Choroid plexus epithelial cell (primary cell): ENCODE results near the gene FAM161A.
"Not testable (repeated sequence)": the region's sequence is repeated elsewhere in the genome, so short reads cannot be mapped to it uniquely, and the experiment has no call there.

ENCODE experiments used
- DNase-seq: peaks from one replicate; pipeline ENCODE4 v3.0.0-alpha.2; 2010; ENCODE audit warnings: low read depth
- H3K4me3 ChIP-seq: 2 replicates; pipeline ENCODE4 v1.5.1; 2011; ENCODE audit warnings: low read depth, mild to moderate bottlenecking, control low read depth, low read length, moderate library complexity
- CTCF ChIP-seq: conservative IDR thresholded peaks from 2 replicates; pipeline ENCODE4 v1.5.1; 2011; ENCODE audit warnings: low read depth, mild to moderate bottlenecking, control low read depth, inconsistent platforms, low read length, moderate library complexity

The FAM161A gene

GRCh38 chr2:61885896-61886603 is 32.2 kb upstream of the FAM161A start:
- TF ChIP-seq CTCF = no peak
- no peak for DNase-seq
- H3K4me3 ChIP-seq = no peak overlapping the region

GRCh38 chr2:61882850-61883249 is 29.0 kb upstream of the FAM161A start:
- no peak for TF ChIP-seq CTCF
- DNase-seq = no peak
- H3K4me3 ChIP-seq = no peak overlapping the region

- not testable (repeated sequence) for DNase-seq, H3K4me3 ChIP-seq
These were observed 25.5 kb upstream of the FAM161A start for GRCh38 chr2:61879351-61879750.

GRCh38 chr2:61878761-61879160 is 24.9 kb upstream of the FAM161A start:
- no peak for DNase-seq
- no peak overlapping the region for H3K4me3 ChIP-seq
- TF ChIP-seq CTCF = no peak

GRCh38 chr2:61877571-61878245 is 23.8 kb upstream of the FAM161A start:
- DNase-seq = no peak
- H3K4me3 ChIP-seq = no peak overlapping the region
- no peak for TF ChIP-seq CTCF

GRCh38 chr2:61876400-61876799 is 22.5 kb upstream of the FAM161A start:
- H3K4me3 ChIP-seq = no peak overlapping the region
- no peak for TF ChIP-seq CTCF
- DNase-seq = no peak

GRCh38 chr2:61866482-61867089 is 12.7 kb upstream of the FAM161A start:
- DNase-seq, H3K4me3 ChIP-seq: not testable (repeated sequence)

GRCh38 chr2:61862085-61862484 is 8.2 kb upstream of the FAM161A start:
- TF ChIP-seq CTCF = no peak
- no peak overlapping the region for H3K4me3 ChIP-seq
- no peak for DNase-seq
